ENCODE results near the gene CSNK1A1. TPM values are rescaled to one million over a fixed set of nuclear protein-coding genes. Genes with fewer than 3 reads are reported as not detected.
"Not testable (repeated sequence)": the region's sequence is repeated elsewhere in the genome, so short reads cannot be mapped to it uniquely, and the experiment has no call there.

CSNK1A1 gene
- total RNA-seq: 253 TPM

GRCh38 chr5:149551227-149552037, at the start of gene CSNK1A1:
CSNK1A1 (minus strand) TSS chr5:149551439; CDS start chr5:149550964, 475 bp downstream.
- peak; percentile 98 for DNase-seq (ENCODE audit: low spot score)

- DNase-seq (ENCODE audit: low spot score): no peak
Measured at GRCh38 chr5:149600932-149601331, 49.7 kb upstream of the CSNK1A1 start.

- no peak for DNase-seq (ENCODE audit: low spot score)
Measured at GRCh38 chr5:149599375-149599774, 48.1 kb upstream of the CSNK1A1 start.

- DNase-seq (ENCODE audit: low spot score): no peak
Measured at GRCh38 chr5:149598966-149599365, 47.7 kb upstream of the CSNK1A1 start.

GRCh38 chr5:149598234-149598633, 47.0 kb upstream of the CSNK1A1 start:
- DNase-seq (ENCODE audit: low spot score): not testable (repeated sequence)

GRCh38 chr5:149597618-149598017, 46.4 kb upstream of the CSNK1A1 start:
- no peak for DNase-seq (ENCODE audit: low spot score)

GRCh38 chr5:149596712-149597111, 45.5 kb upstream of the CSNK1A1 start:
- no peak for DNase-seq (ENCODE audit: low spot score)

- DNase-seq (ENCODE audit: low spot score): not testable (repeated sequence)
Measured at GRCh38 chr5:149595105-149595504, 43.9 kb upstream of the CSNK1A1 start.

GRCh38 chr5:149594206-149594895, 43.1 kb upstream of the CSNK1A1 start:
- no peak for DNase-seq (ENCODE audit: low spot score)

- DNase-seq (ENCODE audit: low spot score): no peak
Measured at GRCh38 chr5:149593370-149593769, 42.1 kb upstream of the CSNK1A1 start.

- DNase-seq (ENCODE audit: low spot score): no peak
Measured at GRCh38 chr5:149588936-149589335, 37.7 kb upstream of the CSNK1A1 start.

- no peak for DNase-seq (ENCODE audit: low spot score)
Measured at GRCh38 chr5:149586708-149587318, 35.6 kb upstream of the CSNK1A1 start.

GRCh38 chr5:149585910-149586309, 34.7 kb upstream of the CSNK1A1 start:
- DNase-seq (ENCODE audit: low spot score): no peak

GRCh38 chr5:149584121-149584520, 32.9 kb upstream of the CSNK1A1 start:
- DNase-seq (ENCODE audit: low spot score): no peak

- DNase-seq (ENCODE audit: low spot score): peak; percentile 56
Measured at GRCh38 chr5:149583394-149583793, 32.2 kb upstream of the CSNK1A1 start.

- peak; percentile 40 for DNase-seq (ENCODE audit: low spot score)
Measured at GRCh38 chr5:149581931-149582768, 30.9 kb upstream of the CSNK1A1 start.

- DNase-seq (ENCODE audit: low spot score): peak; percentile 89
Measured at GRCh38 chr5:149581192-149581861, 30.1 kb upstream of the CSNK1A1 start, which contains the start of gene ARHGEF37. ARHGEF37 (plus strand) TSS chr5:149581498; CDS start chr5:149597770, 16,272 bp downstream.

GRCh38 chr5:149580808-149581191, 29.6 kb upstream of the CSNK1A1 start:
- no peak for DNase-seq (ENCODE audit: low spot score)

- no peak for DNase-seq (ENCODE audit: low spot score)
Measured at GRCh38 chr5:149578896-149579295, 27.7 kb upstream of the CSNK1A1 start.

GRCh38 chr5:149576021-149576420, 24.8 kb upstream of the CSNK1A1 start:
- DNase-seq (ENCODE audit: low spot score): no peak

GRCh38 chr5:149575131-149575530, 23.9 kb upstream of the CSNK1A1 start:
- DNase-seq (ENCODE audit: low spot score): no peak

All from mucosa of gallbladder (tissue), 1 donor.